HG02981 (cell line): Measurements from ENCODE around the gene ACSM4.
"Not testable (repeated sequence)": the region's sequence is repeated elsewhere in the genome, so short reads cannot be mapped to it uniquely, and the experiment has no call there.

Source experiments
- ATAC-seq: cut with Tn5 transposase; IDR thresholded peaks from one replicate; pipeline ENCODE4 v1.9.1; 2021; ENCODE audit warnings: mild to moderate bottlenecking, moderate library complexity; ENCODE audit not compliant: unreplicated experiment

The ACSM4 gene

GRCh38 chr12:7327918-7328317 is 24.0 kb downstream of the ACSM4 start:
- no peak for ATAC-seq

- ATAC-seq = not testable (repeated sequence)
Observed at GRCh38 chr12:7337790-7338189, 33.9 kb downstream of the ACSM4 start.

GRCh38 chr12:7339675-7340074 is 35.8 kb downstream of the ACSM4 start:
- ATAC-seq = no peak

- no peak for ATAC-seq
Observed at GRCh38 chr12:7344833-7345606, 41.1 kb downstream of the ACSM4 start.

GRCh38 chr12:7346551-7347225 is 42.8 kb downstream of the ACSM4 start:
- ATAC-seq = no peak

GRCh38 chr12:7349418-7349817 is 45.5 kb downstream of the ACSM4 start:
- ATAC-seq = no peak

GRCh38 chr12:7351177-7351576 is 47.3 kb downstream of the ACSM4 start:
- no peak for ATAC-seq

GRCh38 chr12:7352661-7353060 is 48.8 kb downstream of the ACSM4 start:
- ATAC-seq = no peak

GRCh38 chr12:7354529-7354928 is 50.7 kb downstream of the ACSM4 start:
- no peak for ATAC-seq

GRCh38 chr12:7361265-7361664 is 57.4 kb downstream of the ACSM4 start:
- ATAC-seq = no peak

- ATAC-seq = no peak
Observed at GRCh38 chr12:7362734-7363133, 58.9 kb downstream of the ACSM4 start.

- ATAC-seq = peak; percentile 87
Observed at GRCh38 chr12:7369274-7369729, 65.4 kb downstream of the ACSM4 start.

GRCh38 chr12:7373226-7373625 is 69.4 kb downstream of the ACSM4 start:
- ATAC-seq = no peak

GRCh38 chr12:7374423-7375144 is 70.7 kb downstream of the ACSM4 start:
- no peak for ATAC-seq

- ATAC-seq = no peak
Observed at GRCh38 chr12:7375145-7375543, 71.3 kb downstream of the ACSM4 start.

- ATAC-seq = no peak
Observed at GRCh38 chr12:7376196-7376595, 72.3 kb downstream of the ACSM4 start.
